Fibroblast of gingiva (primary cell): ENCODE measurements around the gene DNAJB5.
"Not testable (repeated sequence)": the region's sequence is repeated elsewhere in the genome, so short reads cannot be mapped to it uniquely, and the experiment has no call there.

Source experiments
- DNase-seq: peaks from one replicate; pipeline ENCODE4 v3.0.0-alpha.2; 2011; ENCODE audit warnings: low read depth

Gene DNAJB5

GRCh38 chr9:34989003-34989945 lies at the start of gene DNAJB5:
DNAJB5 (plus strand) TSS chr9:34989745; CDS start chr9:34990631, 886 bp downstream.
- DNase-seq: peak; percentile 100

DNA sequence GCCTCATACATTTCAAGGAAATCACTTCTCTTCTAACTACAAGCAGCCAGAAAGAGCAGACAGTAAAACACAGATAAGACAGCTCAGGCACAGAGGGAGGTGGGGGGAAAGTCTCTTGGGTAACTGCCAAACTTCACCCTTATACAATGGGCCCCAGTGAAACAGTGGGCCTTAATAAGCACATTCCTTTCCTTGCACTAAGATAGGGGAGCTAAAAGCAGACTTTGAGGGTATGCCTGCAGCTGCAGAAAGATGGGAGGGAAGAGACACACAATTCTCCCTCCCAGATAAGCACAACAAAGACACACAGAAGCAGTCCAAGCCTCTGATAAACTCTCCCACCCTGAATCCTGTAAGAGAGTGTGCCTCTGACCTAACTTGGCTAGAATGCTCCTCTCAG lies 49.6 kb upstream of the DNAJB5 start:
- DNase-seq: not testable (repeated sequence)

DNA sequence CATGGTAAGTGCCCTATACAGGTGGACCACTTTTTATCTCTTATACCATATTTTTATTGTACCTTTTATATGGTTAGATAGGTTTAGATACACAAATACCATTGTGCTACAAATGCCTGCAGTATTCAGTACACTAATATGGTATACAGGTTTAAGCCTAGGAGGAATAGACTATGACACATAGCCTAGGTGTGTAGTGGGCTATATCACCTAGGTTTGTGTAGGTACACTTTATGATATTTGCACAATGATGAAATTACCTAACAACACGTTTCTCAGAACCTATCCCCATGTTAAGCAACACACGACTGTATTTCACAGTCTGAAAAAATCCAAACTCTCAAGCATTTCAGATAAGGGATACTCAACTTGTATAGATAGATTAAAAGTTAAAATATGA lies 41.1 kb upstream of the DNAJB5 start:
- DNase-seq: no peak

DNA sequence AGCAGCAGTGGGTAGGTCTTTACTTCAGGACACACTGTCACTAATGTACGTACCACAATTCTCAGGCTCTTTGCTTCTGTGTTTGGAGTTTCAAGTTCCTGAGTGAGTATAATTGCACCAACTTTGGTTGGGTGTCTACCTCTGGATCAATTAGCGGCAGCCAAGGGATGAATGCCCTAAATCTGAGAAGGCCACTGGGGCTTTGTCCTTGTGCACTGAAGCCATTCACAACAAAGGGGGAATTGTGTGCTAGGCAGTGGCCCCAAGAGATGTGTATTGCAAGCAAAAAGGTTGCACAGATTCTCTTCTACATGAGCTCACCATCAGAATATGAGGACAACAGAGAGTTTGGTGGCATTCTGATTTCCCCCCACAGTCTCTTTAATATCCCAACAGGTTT lies 35.3 kb upstream of the DNAJB5 start:
- no peak for DNase-seq

DNA sequence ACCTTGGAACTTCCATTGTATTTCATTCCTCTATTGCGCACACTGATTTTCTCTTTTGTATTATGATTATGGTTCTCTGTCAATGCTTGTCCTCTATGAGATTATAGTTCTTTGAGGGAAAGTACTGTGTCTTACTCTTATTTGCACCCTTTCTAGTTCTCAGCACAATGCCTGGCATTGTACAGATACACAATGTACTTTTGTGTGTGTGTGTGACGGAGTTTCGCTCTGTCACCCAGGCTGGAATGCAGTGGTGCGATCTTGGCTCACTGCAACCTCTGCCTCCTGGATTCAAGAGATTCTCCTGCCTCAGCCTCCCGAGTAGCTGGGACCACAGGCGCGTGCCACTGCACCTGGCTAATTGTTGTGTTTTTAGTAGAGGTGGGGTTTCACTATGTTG lies 33.5 kb upstream of the DNAJB5 start:
- not testable (repeated sequence) for DNase-seq

- DNase-seq: no peak
Observed at GRCh38 chr9:34956648-34957047, 32.9 kb upstream of the DNAJB5 start.

GRCh38 chr9:34957492-34958410 lies 31.8 kb upstream of the DNAJB5 start, which contains the start of gene PHF24:
PHF24 (plus strand) TSS chr9:34958285; CDS start chr9:34971299, 13,014 bp downstream.
- no peak for DNase-seq

DNA sequence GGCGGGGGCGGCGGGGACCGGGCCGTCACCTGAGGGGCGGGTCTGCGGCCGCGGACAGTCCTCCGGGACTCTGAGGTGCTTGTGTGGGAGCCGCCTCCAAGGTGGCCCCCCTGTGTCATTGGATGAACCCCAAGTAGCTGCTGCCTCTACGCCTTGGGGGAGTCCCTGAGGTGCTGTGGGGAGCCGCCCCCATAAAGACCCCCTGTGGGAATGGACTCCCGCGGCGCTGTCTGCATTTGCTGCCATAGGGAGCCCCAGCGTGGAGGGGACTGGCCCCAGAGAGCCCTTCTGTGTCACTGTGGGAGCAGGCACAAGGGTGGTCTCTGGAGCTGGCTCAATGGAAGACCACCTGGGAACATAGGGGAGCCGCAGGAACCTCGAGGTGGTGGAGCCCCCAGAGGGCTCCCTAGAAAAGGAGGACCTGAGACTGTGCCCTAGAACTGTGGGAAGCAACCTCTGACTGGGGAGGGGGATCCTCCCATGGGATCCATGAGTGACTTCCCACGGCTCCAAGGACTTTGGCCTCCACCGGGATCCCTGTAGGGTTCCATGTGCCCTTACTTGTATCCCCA lies 31.0 kb upstream of the DNAJB5 start:
- DNase-seq: no peak

DNA sequence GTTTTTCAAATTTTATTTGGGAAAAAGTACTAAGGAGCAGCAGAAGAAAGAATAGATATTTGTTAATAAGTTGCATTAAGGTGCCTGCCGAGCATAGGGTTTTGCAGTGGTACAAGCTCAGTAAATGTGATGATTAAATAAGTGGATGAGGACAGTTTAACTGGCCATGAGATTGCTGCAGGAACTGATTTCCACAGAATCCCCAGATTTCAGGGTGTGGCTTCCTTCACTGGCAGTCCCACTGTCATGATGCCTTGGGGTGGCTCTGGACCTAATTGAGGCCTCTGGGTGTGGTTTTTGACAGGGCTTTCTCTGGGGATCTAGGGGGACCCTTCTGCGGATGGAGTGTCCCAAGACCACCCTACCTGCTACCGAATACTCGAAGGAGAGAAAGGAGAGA lies 30.1 kb upstream of the DNAJB5 start:
- DNase-seq: no peak

DNA sequence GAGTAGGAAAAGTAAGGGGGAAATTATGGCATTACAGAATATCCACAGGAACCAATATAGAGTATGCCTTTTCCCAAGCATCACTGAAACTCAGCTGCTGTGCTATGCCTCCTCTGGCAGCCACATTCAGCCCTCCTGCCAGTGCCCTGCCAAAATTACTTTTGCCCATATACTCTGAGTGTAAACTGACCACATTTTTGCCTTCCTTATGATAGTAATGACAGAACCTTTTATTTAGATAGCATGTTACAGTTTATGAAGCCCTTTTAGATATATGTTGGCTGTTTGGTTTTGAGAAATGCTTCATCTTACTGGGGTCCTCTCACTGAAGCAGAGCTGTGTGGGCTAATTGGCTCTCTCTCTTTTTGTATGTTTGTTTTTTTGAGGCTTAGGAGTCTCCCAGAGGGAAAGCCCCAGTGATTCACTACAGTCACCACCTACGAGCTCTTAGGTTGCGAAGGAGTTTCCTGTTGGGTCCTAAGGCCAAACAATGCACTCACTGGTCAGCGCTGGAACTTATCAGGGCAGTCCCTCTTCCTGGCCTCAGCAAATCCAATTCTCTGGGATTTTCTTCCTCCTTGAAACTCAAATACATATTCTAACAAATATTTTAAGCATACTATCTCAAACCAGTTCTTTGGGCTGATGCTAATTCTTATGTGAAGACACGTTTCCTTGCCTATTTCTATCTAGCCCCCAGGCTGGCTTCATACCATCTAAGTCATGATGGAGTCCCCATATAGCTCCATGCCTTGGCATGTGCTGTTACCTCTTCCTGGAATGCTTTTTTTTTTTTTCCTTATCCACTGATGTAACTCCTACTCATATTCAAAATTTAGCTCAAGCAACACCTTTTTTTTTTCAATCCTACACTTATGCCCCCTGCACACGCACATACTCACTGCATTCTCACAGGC lies 27.7 kb upstream of the DNAJB5 start:
- no peak for DNase-seq

- DNase-seq: no peak
Observed at GRCh38 chr9:34962546-34962945, 27.0 kb upstream of the DNAJB5 start.

DNA sequence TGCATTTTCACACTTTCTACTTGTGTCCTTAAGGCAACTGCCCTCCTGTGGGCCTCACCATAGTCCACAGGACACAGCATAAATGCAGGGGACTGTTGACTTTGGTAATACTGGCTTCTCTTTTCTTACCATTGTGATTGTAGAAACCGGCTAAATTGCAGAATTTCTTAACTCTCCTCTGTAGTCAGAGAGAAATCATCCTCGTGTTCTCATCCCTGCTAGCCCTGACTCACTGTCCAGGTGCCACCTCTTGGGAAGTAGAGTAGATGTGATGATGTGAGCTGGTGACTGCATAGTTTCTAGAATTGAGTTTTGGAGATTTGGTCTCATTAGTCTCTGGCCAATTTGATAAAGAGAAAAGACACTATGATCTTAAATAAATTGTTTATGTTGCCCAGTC lies 26.0 kb upstream of the DNAJB5 start:
- DNase-seq: no peak

DNA sequence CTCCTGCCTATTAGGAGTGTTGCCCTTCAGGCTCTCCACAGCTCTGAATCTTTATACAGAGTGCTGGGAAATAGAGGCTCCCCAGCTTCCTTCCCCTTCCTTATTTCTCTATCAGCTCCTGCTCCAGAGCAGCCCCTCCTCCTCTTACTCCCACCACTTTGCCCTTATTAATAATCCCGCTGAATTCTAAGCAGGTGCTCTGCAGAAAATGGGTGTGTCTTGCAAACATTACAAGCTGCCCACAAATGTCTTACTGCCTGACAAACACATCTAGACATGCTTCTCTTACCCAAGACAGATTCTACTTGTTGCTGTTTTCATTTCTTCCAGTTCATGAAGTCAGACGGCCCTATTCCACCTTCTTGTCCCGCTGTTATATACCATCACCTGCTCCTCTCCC lies 25.1 kb upstream of the DNAJB5 start:
- DNase-seq: no peak

DNA sequence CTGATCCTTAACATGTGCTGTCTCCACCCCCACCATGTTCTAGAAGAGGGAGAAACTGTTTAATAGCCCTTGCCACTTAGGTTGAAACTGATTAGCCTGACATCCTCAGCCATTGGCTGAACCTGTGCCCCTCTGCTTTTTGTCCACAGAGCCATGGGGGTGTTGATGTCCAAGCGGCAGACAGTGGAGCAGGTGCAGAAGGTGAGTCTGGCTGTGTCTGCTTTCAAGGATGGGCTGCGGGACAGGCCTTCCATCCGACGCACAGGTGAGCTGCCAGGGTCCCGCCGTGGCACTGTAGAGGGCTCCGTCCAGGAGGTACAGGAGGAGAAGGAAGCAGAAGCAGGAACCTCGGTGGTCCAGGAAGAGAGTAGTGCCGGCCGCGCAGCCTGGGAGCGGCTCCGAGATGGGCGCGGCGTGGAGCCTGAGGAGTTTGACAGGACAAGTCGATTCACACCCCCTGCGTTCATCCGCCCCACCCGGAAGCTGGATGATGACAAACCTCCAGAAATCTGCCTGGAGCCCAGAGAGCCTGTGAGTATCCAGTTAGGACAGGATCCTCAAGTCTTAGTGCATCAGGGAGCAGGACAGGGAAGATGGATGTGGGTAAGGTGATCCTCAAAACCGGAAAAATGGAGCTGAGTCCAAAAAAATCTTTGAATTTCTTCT lies 18.3 kb upstream of the DNAJB5 start:
- no peak for DNase-seq

DNA sequence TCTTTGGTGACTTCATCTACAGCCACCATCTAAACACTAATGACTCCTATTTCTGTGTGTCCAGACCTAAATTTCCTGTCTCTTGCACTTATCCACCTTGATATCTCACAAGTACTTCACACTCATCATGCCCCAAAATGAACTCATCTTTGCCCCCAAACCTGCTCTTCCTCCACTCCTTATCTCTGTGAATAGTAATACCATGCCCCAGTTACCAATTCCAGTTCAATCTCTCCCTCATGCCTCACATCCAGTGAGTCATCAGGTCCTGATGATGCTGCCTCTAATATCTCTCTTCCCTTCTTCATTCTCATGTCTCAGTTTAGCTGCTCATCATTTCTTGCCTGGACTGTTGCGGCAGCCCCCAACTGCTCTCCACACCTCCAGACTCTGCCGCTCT lies 14.9 kb upstream of the DNAJB5 start:
- no peak for DNase-seq

DNA sequence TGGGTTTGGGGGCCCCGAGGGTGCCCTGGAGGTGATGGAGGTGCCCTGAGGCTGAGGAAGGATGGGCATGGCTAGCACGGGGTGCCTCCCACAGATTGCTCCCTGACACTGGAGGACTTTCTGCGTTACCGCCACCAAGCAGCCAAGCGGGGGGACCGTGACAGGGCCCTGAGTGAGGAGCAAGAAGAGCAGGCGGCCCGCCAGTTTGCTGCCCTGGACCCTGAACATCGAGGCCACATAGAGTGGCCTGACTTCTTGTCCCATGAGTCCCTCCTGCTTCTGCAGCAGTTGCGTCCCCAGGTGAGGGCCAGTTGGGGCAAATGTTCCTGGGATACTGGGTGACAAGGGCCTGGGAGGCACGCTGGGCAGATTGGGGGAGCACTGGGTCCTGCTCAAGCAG lies 13.1 kb upstream of the DNAJB5 start:
- no peak for DNase-seq

DNA sequence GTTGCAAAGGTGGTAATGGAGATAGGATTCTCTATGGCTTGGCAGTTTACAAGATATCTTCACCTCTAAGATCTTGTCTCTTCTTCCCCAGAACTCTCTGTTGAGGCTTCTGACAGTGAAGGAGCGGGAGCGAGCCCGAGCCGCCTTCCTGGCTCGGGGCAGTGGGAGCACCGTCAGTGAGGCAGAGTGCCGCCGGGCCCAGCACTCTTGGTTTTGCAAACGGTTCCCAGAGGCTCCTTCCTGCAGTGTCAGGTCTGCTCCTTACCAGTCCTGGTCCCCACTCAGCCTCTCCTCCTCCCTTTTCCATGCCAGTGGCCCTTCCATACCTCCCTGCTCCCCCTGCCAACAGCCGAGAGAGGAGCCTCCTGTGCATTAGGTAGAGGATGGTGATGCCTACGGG lies 12.6 kb upstream of the DNAJB5 start:
- no peak for DNase-seq

DNA sequence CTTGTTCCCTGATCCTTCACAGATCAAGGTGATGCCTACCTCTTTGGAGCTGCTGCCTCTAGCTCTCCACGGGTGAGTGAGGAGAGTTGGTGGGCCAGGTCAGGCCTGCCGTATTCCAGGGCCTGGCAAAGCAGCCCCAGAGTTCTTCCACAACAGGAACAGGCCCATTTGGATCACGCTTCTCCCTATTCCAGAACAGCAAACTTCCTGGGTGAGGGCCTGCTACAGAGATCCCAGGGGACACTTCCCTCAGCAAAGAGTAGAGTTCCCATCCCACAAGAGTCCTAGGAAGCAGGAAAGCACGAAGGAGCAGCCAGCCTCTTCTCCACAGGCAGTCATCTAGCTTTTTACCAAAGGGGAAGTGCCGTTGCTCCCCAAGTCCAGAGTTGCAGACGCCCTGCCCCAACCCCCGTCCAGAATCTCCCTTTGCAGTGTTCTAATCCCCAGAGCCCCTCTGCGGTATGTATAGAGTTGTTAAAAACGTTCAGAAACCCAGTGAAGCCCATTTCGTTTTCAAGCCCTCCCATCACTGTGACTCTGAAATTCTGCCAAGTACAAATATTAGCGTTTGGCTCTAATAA lies 9.3 kb upstream of the DNAJB5 start:
- no peak for DNase-seq

DNA sequence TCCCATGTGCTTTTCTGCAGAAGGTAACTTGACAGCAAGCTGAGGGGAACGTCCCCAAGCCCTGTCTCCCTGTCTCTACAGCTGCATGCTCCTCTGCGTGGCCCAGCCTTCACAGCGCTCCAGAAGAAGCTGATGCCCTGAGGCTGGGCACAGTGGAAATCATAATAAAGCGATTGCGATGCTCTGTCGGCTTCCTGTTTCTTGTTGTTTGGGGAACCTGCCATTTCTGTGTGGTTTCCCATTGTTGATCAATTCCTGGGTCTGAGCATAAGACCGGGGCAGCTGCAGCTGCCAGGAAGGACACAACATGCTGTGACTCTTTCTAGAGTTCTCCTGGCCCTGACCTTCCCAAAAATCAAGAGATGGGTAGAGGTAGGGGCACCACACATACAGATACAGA lies 7.2 kb upstream of the DNAJB5 start:
- no peak for DNase-seq

DNA sequence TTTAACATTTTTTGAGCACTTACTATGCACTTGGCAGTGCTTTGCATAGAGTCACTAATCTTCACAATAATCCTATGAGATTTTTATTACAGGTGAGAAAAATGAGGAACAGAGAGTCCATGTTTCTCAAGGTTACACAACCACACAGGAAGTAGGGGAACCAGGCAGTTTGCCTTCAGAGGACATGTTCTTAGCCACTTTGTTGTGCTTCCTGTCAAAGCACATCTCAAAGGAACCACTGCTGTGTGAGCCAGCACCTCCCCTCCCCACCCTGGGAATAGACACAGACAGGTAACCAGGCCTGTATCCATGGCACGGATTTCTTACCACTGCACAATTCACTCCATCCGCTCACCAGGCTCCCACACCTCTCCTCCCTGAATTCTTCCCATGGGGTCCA lies 6.3 kb upstream of the DNAJB5 start:
- DNase-seq: no peak
